K562 (cell line): ENCODE results near the gene APC2. TPM values are rescaled to one million over a fixed set of nuclear protein-coding genes. Genes with fewer than 3 reads are reported as not detected.
A peak's percentile ranks its signal among the peaks of the same experiment; 100 is the strongest.

Source experiments
- CBX3 ChIP-seq, 2 experiments: IDR thresholded peaks; 1 replicate in 1 of 2; 2 replicates in 1 of 2; pipeline ENCODE4 v1.6.1; 2012; ENCODE audit warnings: inconsistent platforms in 2 of 2, low read length in 2 of 2, borderline replicate concordance in 1 of 2, control low read depth in 1 of 2
- CREB5 ChIP-seq: fragments of 250-450 bp; sonication (Bioruptor Pico); IDR thresholded peaks from 2 replicates; pipeline ENCODE4 v1.5.0; 2020; ENCODE audit warnings: mild to moderate bottlenecking
- FOS ChIP-seq: IDR thresholded peaks from 3 replicates; pipeline ENCODE4 v1.6.1; 2011; ENCODE audit not compliant: insufficient read length; ENCODE audit errors: extremely low read depth
- RERE ChIP-seq: sonication (generic); formaldehyde crosslinking; IDR thresholded peaks from 2 replicates; pipeline ENCODE4 v1.8.0; 2023; ENCODE audit warnings: missing genetic modification reagents, mild to moderate bottlenecking, borderline replicate concordance
- USF1 ChIP-seq: sonication (generic); formaldehyde crosslinking; IDR thresholded peaks from 2 replicates; pipeline ENCODE4 v1.9.0; 2022; ENCODE audit warnings: mild to moderate bottlenecking, missing genetic modification reagents
- USF2 ChIP-seq: sonication (generic); formaldehyde crosslinking; IDR thresholded peaks from 2 replicates; pipeline ENCODE4 v1.5.0; 2020; ENCODE audit warnings: missing genetic modification reagents
- ZBED1 ChIP-seq: IDR thresholded peaks from 2 replicates; pipeline ENCODE4 v1.6.1; 2014
- ZNF282 ChIP-seq: sonication (generic); formaldehyde crosslinking; IDR thresholded peaks from 2 replicates; pipeline ENCODE4 v1.8.1; 2023; ENCODE audit warnings: missing genetic modification reagents
- polyA plus RNA-seq, 8 experiments: library from polyadenylated mRNA; depleted of rRNA in 4 of 8; stranded (reverse) in 5 of 8; unstranded in 3 of 8; fragments of >200 nt; fragmentation: Nextera tagmentation in 2 of 8; fragmentation: Illumina TruSeq in 1 of 8; extraction: Ambion mirVana in 2 of 8; extraction: Trizol in 1 of 8; gene quantifications; 2 replicates each; pipeline versions ENCODE4 v1.2.1 to v1.2.3, GENCODE V29; 2011 to 2014; ENCODE audit warnings: inconsistent platforms in 1 of 8, missing spikeins in 1 of 8
- total RNA-seq, 7 experiments: library from RNA; depleted of rRNA in 6 of 7; stranded (reverse); fragments of >200 nt in 6 of 7; fragmentation: Illumina TruSeq in 2 of 7; extraction: Trizol in 2 of 7; gene quantifications; 2 replicates each; pipeline versions ENCODE4 v1.2.1 to v1.2.3, GENCODE V29; 2011 to 2021; ENCODE audit warnings: low replicate concordance in 1 of 7

Gene APC2
- total and polyA plus RNA-seq, 9 of the 15 experiments (the other 6 are each of a cell fraction or from before 2014, with no cell fraction given) = 0.01 to 0.40 (median 0.05) TPM; not detected in 3

GRCh38 chr19:1516395-1516753, 66.5 kb downstream of the APC2 start (continued):
- TF ChIP-seq RERE (CRISPR knock-in tag) (no peak), CREB5 (no peak), ZBED1 (no peak), USF2 (CRISPR knock-in tag) (peak; percentile 81), USF1 (peak; percentile 94), ZNF282 (no peak), CBX3 (IDR thresholded peaks at IDR 0.05; ENCODE audit: borderline replicate concordance in 1 of 2, low read length in 2 of 2) (peak in 1 of 2 experiments; percentile 48; a peak in 1 of 3 replicates), FOS (peak; percentile 26)
- TF ChIP-seq, all 486 proteins: peak for 13
